Glomerular endothelial cell (primary cell): ENCODE results near the gene SLC36A4. TPM values are rescaled to one million over a fixed set of nuclear protein-coding genes. Genes with fewer than 3 reads are reported as not detected.
"Not testable (repeated sequence)": the region's sequence is repeated elsewhere in the genome, so short reads cannot be mapped to it uniquely, and the experiment has no call there.

Experiments used
- DNase-seq: peaks from one replicate; pipeline ENCODE4 v3.0.0-alpha.2; 2011; ENCODE audit warnings: low read depth, low spot score; ENCODE audit errors: extremely low read depth
- total RNA-seq: library from RNA; depleted of rRNA; stranded (reverse); fragments of >200 nt; gene quantifications from 2 replicates; pipeline ENCODE4 v1.2.3, GENCODE V29; 2015

Gene SLC36A4
- total RNA-seq, 1 donor from 2014 or later = 11.6 TPM

DNA sequence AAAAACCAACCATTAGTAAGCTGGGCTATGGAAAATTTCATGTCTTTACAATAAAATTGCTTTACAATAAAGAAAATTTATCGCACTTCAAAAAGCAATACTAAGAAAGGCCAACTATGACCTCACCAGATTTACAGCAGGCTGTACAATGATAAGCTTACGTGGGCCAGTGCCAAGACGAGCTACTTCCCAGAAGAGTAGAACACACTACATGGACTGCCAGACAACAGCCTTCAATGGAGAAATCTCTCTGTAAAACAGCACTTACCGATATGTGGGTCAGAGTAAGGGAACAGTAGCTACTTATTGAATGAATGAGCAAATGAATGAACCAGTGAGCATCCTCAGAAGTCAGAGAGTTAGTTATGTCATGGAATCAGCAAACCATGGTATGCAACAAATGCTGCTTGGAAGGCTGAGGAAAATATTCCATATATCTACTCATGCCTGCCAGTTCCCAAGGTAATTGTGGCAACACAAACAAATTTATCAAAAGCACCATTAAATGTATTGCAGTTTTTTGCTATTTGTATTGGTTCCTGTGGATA, 74.4 kb downstream of the SLC36A4 start:
- no peak for DNase-seq

GRCh38 chr11:93122535-93123235, 75.1 kb downstream of the SLC36A4 start:
- DNase-seq = no peak

- DNase-seq = no peak
Observed at GRCh38 chr11:93118276-93118675, 79.5 kb downstream of the SLC36A4 start.

GRCh38 chr11:93117565-93117964, 80.2 kb downstream of the SLC36A4 start:
- DNase-seq = no peak

GRCh38 chr11:93116641-93117441, 81.0 kb downstream of the SLC36A4 start:
- DNase-seq = no peak

GRCh38 chr11:93114304-93114703, 83.5 kb downstream of the SLC36A4 start:
- DNase-seq = no peak

DNA sequence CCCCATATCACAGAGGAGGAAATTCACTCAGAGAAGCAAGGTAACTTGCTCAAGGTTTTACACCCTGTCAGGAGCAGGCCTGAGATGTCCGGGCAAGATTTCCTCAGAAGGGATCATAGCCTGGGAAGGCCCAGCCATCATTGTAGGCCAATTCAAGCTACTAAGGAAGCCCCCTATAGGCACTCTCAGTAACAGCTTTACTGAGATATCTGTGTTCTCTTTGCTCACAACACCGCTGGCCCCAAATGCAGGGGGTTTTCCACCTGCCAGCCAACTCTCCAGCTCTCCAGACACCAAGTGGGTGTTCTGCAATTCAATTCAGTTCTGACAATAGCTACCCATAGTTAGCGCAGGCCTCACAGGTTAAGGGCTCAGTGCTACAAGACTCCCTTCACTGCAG, 84.0 kb downstream of the SLC36A4 start:
- DNase-seq = no peak

DNA sequence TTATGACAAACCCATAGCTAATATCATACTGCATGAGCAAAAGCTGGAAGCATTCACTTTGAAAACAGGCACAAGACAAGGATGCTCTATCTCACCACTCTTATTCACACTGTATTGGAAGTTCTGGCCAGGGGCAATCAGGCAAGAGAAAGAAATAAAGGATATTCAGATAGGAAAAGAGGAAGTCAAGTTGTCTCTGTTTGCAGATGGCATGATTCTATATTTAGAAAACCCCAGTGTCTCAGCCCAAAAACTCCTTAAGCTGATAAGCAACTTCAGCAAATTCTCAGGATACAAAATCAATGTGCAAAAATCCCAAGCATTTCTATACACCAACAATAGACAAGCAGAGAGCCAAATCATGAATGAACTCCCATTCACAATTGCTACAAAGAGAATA, 86.6 kb downstream of the SLC36A4 start:
- DNase-seq = not testable (repeated sequence)

- no peak for DNase-seq
Observed at GRCh38 chr11:93100211-93100610, 97.6 kb downstream of the SLC36A4 start.

DNA sequence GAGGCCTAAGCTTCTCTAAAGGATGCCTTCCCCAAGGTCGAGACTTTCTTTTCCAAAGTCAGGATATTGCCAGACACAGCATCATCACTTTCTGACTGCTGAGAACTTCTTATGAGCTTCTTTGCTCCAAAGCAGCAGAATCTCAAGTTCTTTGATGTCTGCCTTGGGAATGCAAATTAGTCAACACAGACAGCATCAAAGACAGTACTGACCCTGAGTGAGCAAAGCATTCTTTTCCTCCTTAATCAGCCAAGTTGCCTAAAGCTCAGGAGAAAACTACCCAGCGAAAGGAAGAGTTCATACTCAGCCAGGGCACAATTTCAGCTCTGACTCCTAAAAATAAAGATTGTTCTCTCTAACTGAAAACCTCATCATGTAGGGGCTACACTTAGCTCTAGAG, 98.0 kb downstream of the SLC36A4 start:
- DNase-seq = no peak

Other genes starting within 250 kb of the SLC36A4 start
- gene MTNR1B, start 228.3 kb downstream of the SLC36A4 start, total RNA-seq = not detected in 2 replicates
- not detected in 2 replicates for gene DEUP1, start 132.8 kb upstream of the SLC36A4 start, total RNA-seq